Hematopoietic multipotent progenitor cell treated with erythropoietin and hydrocortisone succinate and interleukin-3 and kit ligand, for 4 days (in vitro differentiated cells): ENCODE data around the gene RNF152.

ENCODE experiments used
- DNase-seq: peaks from one replicate; pipeline ENCODE4 v3.0.0-alpha.2; 2015

The RNF152 gene

GRCh38 chr18:61893971-61894750 is 1.4 kb upstream of the RNF152 start:
- DNase-seq = peak; percentile 71

- peak; percentile 43 for DNase-seq
Observed at GRCh38 chr18:61893309-61893970, 633 bp upstream of the RNF152 start.

GRCh38 chr18:61891894-61892293 is 913 bp downstream of the RNF152 start:
- DNase-seq = no peak

- DNase-seq = no peak
Observed at GRCh38 chr18:61891271-61891670, 1.5 kb downstream of the RNF152 start.

DNA sequence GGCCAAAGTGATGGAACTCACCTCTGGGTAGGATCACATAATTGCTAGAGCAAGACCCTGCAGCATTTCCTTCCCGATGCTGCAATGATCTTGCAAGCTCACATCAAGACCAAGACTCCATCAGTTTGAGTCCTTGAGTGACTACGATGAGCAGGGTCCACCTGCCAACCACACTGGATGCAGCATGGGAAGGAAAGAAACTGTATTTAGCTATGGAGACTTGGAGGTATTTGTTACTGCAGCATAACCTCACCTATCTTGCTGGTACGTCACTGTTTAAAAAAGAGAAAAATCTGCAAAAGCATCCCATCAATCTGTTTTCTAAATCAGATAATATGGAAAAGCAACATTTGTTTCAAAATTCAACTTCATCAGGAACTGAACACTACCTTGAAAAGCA is 2.5 kb downstream of the RNF152 start:
- DNase-seq = no peak

DNA sequence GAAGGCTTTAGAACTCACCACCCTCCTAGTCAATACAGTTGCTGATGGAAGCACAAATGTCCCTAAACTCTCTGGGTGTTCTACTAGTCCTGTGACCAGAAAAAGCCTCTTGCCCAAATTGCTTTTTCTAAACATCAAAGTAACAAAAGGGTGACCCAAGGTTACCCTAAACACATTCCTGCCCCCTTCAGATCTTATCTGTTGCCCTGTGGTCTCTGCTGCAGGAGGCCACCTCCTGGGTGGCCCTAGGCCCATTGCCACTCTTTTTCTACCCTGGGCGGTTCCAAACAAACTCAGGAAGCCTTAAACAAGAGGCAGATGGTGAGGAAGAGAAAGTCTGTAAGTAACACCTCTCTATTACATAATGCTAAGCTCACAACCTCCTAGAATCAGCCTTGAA is 3.3 kb downstream of the RNF152 start:
- DNase-seq = no peak

DNA sequence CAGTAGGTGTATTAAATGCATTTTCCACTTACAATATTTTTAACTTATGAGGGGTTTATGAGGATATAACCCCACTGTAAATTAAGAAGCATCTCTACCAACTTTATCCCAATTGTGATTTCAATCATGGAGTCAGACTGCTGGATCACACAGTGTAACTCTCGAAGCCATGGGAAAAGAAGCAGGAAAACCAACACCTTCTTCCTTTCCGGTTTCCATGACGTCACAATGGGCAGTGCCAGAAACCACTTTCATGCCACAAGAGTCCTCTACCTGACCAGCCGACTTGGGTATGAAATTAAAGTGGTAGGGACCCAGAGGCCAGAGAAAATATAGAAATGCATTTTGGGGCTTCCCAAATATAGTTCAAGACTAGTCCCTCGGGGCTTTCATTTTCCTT is 4.2 kb downstream of the RNF152 start:
- DNase-seq = no peak

DNA sequence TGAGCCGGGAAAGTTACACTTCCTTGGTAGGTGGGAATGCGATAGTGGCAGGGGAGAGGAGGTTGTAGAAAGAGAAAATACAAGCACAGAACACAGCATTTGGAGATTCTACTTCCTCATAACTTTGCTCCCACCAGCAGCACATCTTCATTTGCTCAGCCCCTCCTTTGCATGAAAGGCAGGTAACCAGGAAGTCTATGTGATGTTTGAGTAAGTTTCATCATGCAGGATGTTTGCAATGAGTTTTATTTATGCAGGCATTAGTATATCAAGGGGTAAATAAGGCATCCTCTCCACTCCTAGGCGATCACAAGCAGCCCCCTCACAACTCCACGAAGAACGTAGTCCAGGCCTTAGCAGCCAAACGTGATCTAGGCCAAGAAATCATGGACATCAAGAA is 5.0 kb downstream of the RNF152 start:
- no peak for DNase-seq

DNA sequence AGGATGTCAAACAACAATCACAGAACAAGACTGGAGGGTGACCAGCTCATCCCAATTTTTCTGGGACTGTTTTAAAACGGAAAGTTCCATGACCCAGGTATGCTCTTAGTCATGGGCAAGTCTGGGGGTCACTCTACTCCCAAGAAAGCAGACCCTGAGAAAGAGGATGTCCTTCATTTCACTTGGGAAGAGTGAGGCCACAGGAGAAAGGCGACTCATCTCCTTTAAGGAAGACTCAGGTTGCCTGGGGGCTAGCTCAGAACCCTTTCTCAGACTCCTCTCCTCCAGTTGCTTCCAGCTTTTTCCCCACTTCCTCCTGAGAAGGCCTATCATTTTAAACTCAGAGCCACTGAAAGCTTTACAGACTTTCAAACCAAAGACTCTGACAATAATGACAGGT is 9.3 kb downstream of the RNF152 start:
- no peak for DNase-seq

DNA sequence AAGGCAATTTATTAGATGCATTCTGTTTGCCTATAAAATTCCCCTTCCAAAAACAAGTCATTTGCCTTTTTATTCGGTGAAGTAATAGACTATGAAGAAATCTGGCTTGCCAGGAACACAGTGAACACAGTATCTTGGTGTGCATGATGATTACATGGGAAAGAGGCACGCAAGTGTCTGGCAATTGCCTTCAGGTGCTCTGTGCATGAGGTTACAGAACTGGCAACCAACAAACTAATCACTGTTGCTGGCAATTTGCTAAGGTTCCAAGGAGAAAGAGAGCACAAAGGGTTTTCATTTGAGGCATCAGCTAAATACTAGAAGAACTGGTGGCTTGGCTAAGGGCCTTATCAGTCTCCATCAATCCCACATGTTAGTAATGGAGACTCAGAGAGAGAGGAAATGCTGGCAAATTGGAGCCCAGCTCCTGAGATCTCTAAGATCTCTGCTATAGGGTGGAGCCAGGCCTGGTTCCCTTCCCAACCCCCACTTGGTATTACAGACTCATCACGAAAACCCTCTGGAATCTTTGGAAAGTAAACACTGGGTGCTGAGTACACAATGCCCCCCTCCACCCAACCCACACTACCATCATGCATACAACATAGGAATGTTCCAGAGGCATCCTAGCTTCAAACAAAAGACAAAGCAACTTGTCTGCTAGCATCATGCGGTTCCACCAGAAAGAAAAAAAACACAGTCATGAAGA is 10.4 kb downstream of the RNF152 start:
- no peak for DNase-seq

- no peak for DNase-seq
Observed at GRCh38 chr18:61876899-61877298, 15.9 kb downstream of the RNF152 start.

DNA sequence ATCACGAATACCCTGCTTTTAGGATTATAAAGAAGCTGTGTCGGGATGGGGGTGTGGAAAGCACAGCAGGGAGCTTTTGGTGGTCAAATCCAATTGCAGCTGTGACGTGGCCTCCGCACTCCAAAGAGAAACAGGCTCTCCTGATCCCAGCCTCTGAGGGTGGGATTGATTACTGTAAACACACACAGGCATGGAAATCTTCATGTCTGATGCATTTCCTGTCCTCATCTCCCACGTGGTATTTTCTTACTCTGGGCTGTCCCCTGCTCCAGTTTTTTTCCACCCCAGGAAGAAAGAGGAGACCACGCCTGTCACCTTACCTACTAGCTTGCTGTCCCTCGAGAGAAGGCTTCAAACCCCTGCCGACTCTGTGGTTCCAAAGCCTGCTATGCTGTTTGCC is 22.7 kb downstream of the RNF152 start:
- DNase-seq = no peak

DNA sequence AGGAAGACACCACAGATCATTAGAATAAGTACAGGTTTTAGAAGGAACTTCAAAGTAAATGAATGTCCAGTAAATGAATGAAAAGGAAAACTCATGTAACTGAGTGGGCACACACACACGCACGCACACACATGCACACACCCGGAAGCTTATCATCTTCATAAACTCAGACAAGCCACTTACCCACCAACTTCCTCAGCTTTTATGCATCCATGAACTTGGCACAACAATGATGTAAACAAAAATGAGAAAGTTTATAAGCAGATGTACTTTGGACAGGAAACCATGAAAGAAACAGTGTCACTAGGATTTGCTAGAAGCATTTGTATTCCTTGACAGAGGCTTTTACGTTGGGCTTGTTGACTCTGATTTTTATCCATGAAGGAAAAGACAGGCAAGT is 23.2 kb downstream of the RNF152 start:
- peak; percentile 6 for DNase-seq

- no peak for DNase-seq
Observed at GRCh38 chr18:61865466-61866175, 27.2 kb downstream of the RNF152 start.

GRCh38 chr18:61861372-61861771 is 31.4 kb downstream of the RNF152 start:
- DNase-seq = no peak

DNA sequence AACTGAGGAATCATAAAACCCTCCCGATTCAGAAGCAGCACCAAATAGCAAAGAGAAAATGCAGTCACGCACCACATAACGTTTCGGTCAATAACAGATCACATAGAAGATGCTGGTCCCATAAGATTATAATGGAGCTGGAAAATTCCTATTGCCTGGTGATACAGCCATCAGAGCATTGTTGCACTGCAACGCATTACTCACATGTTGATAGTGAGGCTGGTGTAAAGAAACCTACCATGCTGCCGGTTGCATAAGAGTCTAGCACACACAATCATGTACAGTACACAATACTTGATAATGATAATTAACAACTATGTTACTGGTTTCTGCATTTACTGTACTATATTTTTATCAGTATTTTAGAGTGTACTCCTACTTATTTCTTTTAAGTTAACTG is 32.5 kb downstream of the RNF152 start:
- no peak for DNase-seq

- DNase-seq = no peak
Observed at GRCh38 chr18:61859113-61859512, 33.7 kb downstream of the RNF152 start.

DNA sequence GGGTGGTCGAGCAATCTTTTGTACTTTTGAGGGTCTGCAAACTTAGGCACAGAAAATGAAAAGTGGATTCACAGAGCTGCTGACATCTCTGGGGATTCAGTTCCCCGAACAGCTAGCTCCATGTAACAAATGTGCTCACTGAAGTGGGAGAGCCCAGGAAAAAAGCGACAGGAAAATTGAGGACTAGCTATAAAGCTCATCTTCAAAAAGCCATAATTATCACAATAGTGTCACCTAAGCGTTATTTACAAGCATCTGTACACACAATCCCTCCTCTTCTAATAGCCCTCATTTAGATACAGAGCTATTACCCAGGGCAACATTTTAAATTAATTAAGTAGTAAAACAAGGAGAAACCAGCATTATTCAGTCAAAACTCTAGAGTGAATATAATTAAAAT is 36.1 kb downstream of the RNF152 start:
- no peak for DNase-seq

DNA sequence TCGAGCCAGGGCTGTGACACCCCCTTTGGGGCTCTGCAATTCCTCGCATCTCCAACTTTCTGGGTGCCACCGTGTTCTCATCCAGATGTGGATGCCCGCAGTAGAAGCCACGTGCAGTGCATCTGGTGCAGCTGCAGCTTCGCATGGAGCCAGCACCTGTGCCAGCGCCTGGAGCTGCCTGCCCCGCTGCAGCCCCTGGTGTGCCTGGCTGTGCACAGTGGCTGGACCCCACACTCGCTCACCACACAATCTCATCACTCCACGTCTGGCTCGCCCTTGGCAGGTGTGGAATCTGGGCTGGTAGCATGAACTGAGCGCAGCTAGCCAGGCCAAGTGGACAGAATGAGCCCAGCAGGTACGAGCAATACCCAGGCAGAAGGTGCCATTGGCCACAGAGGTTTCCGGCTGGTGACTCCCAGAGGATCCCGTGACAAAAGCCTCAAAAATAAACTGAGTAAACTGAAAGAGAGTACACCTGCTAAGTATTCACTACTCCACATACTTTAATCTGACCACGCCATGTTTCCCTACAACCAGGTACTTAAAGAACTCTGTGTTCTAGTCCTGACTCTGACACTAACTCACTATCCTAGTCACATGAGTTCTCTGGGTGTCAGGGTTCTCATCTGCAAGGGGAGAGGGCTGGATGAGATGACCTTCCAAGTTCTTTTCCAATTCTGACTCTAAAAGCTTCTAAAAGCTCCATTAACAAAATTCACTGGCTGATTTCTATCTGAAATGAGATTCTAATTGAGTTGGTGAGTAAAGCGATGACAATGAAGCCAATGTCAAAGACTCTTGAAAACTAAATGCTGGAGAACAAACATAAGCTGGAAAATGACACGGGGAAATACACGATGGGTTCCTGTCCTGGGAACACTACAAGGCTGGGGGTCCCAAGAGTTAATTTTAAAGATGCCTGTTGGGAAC is 37.1 kb downstream of the RNF152 start:
- DNase-seq = no peak

GRCh38 chr18:61854578-61855448 is 38.0 kb downstream of the RNF152 start:
- DNase-seq = no peak

GRCh38 chr18:61853855-61854254 is 39.0 kb downstream of the RNF152 start:
- no peak for DNase-seq
